IMR-90 (cell line): Measurements from ENCODE around the gene CRISPLD2. TPM values are rescaled to one million over a fixed set of nuclear protein-coding genes. Genes with fewer than 3 reads are reported as not detected.

Experiments
- ATAC-seq: fragments of 200-7000 bp; cut with Tn5 transposase; 2 replicates; pipeline ENCODE4 v1.9.1; 2020; ENCODE audit warnings: low read depth, mild to moderate bottlenecking, moderate library complexity
- BruUV-seq: library from RNA; stranded (reverse); fragments of 400-500 nt; replicated peaks from 2 replicates; lab custom pipeline; 2021; lab: Mats Ljungman, UMichigan
- CTCF ChIA-PET: fragments of 300-600 bp; formaldehyde crosslinking; extraction: SDS; loops from one replicate; lab custom pipeline; 2021; ENCODE audit warnings: antibody characterized with exemption; lab: Yijun Ruan, JAX
- POLR2A ChIA-PET: fragments of 300-600 bp; sonication (Branson Sonifier 250); formaldehyde crosslinking; loops from one replicate; lab custom pipeline; 2022; ENCODE audit warnings: antibody characterized with exemption; ENCODE audit not compliant: unreplicated experiment; lab: Charles Lee
- DNase-seq: peaks from one replicate; pipeline ENCODE4 v3.0.0; 2013
- H2AFZ ChIP-seq: replicated peaks from 2 replicates; pipeline ENCODE3; 2013; ENCODE audit warnings: low read length, mild to moderate bottlenecking; ENCODE audit not compliant: poor library complexity
- H2AK5ac ChIP-seq: 2 replicates; pipeline ENCODE4 v1.6.1; 2013; ENCODE audit warnings: low read depth, low read length, inconsistent platforms
- H2AK9ac ChIP-seq: replicated peaks from 2 replicates; pipeline ENCODE3; 2013; ENCODE audit warnings: mild to moderate bottlenecking, low read depth, low read length, moderate library complexity; ENCODE audit not compliant: poor library complexity
- H2BK120ac ChIP-seq: 2 replicates; pipeline ENCODE4 v1.6.1; 2013; ENCODE audit warnings: low read depth, low read length, inconsistent platforms
- H2BK15ac ChIP-seq: 3 replicates; pipeline ENCODE4 v1.6.1; 2013; ENCODE audit warnings: low read depth, low read length, inconsistent platforms
- H2BK20ac ChIP-seq: 2 replicates; pipeline ENCODE4 v1.6.1; 2013; ENCODE audit warnings: low read depth, mild to moderate bottlenecking, inconsistent platforms, low read length, moderate library complexity
- H2BK5ac ChIP-seq: 2 replicates; pipeline ENCODE4 v1.6.1; 2013; ENCODE audit warnings: mild to moderate bottlenecking, low read depth, low read length, inconsistent platforms; ENCODE audit not compliant: poor library complexity, severe bottlenecking
- H3K14ac ChIP-seq: replicated peaks from 2 replicates; pipeline ENCODE4 v1.6.1; 2013; ENCODE audit warnings: low read depth, low read length, inconsistent platforms
- H3K18ac ChIP-seq: 2 replicates; pipeline ENCODE4 v1.6.1; 2013; ENCODE audit warnings: low read depth, low read length, control low read depth
- H3K23ac ChIP-seq: 2 replicates; pipeline ENCODE4 v1.6.1; 2013; ENCODE audit warnings: low read depth, low read length, inconsistent platforms
- H3K27ac ChIP-seq: 2 replicates; pipeline ENCODE4 v1.5.1; 2013; ENCODE audit warnings: mild to moderate bottlenecking, control low read depth, low read length; ENCODE audit not compliant: insufficient read depth
- H3K27me3 ChIP-seq: 2 replicates; pipeline ENCODE4 v1.6.1; 2013; ENCODE audit warnings: low read length; ENCODE audit not compliant: control insufficient read depth, insufficient read depth
- H3K36me3 ChIP-seq: 2 replicates; pipeline ENCODE4 v1.6.1; 2013; ENCODE audit warnings: low read length, mixed read lengths; ENCODE audit not compliant: control insufficient read depth, insufficient read depth
- H3K4ac ChIP-seq: 2 replicates; pipeline ENCODE4 v1.6.1; 2013; ENCODE audit warnings: low read depth, low read length, inconsistent platforms
- H3K4me1 ChIP-seq: 2 replicates; pipeline ENCODE4 v1.6.1; 2013; ENCODE audit warnings: low read length, mixed read lengths; ENCODE audit not compliant: control insufficient read depth, insufficient read depth
- H3K4me2 ChIP-seq: 2 replicates; pipeline ENCODE4 v1.6.1; 2013; ENCODE audit warnings: low read depth, mild to moderate bottlenecking, control low read depth, low read length, moderate library complexity
- H3K4me3 ChIP-seq: 2 replicates; pipeline ENCODE4 v1.5.1; 2013; ENCODE audit warnings: low read depth, mild to moderate bottlenecking, control low read depth, low read length, moderate library complexity; ENCODE audit not compliant: insufficient read depth
- H3K56ac ChIP-seq: 2 replicates; pipeline ENCODE4 v1.6.1; 2013; ENCODE audit warnings: low read length, inconsistent platforms; ENCODE audit not compliant: insufficient read depth; ENCODE audit errors: extremely low read depth
- H3K79me1 ChIP-seq, 2 experiments: 2 replicates each; pipeline ENCODE4 v1.6.1; 2013; ENCODE audit warnings: low read length in 2 of 2, inconsistent platforms in 1 of 2, low read depth in 1 of 2
- H3K9ac ChIP-seq: 2 replicates; pipeline ENCODE4 v1.6.1; 2013; ENCODE audit warnings: low read depth, low read length, control low read depth
- H3K9me1 ChIP-seq: 2 replicates; pipeline ENCODE4 v1.6.1; 2013; ENCODE audit warnings: low read length, inconsistent platforms; ENCODE audit not compliant: insufficient read depth
- H3K9me3 ChIP-seq: 2 replicates; pipeline ENCODE4 v1.6.1; 2013; ENCODE audit warnings: low read length; ENCODE audit not compliant: control insufficient read depth, insufficient read depth
- H4K20me1 ChIP-seq: 2 replicates; pipeline ENCODE4 v1.6.1; 2013; ENCODE audit warnings: low read length, inconsistent platforms; ENCODE audit not compliant: insufficient read depth
- H4K5ac ChIP-seq: 2 replicates; pipeline ENCODE4 v1.6.1; 2013; ENCODE audit warnings: mild to moderate bottlenecking, low read depth, low read length, control low read depth
- H4K8ac ChIP-seq, 2 experiments: 2 replicates each; pipeline ENCODE4 v1.6.1; 2013; ENCODE audit warnings: low read depth in 2 of 2, low read length in 2 of 2, control low read depth in 1 of 2, inconsistent platforms in 1 of 2
- H4K91ac ChIP-seq: 2 replicates; pipeline ENCODE4 v1.6.1; 2013; ENCODE audit warnings: low read depth, low read length, inconsistent platforms; ENCODE audit not compliant: insufficient read depth
- BHLHE40 ChIP-seq: fragments of 150-350 bp; IDR thresholded peaks from 2 replicates; pipeline ENCODE4 v1.6.1; 2016; ENCODE audit warnings: mild to moderate bottlenecking, low read depth, low read length
- CEBPB ChIP-seq: IDR thresholded peaks from 2 replicates; pipeline ENCODE4 v1.6.1; 2012; ENCODE audit warnings: low read depth, low read length, improper control_type of control experiment
- CHD1 ChIP-seq: IDR thresholded peaks from 2 replicates; pipeline ENCODE4 v1.6.1; 2012; ENCODE audit warnings: low read depth, low read length, improper control_type of control experiment
- ELK1 ChIP-seq: fragments of 150-350 bp; IDR thresholded peaks from 2 replicates; pipeline ENCODE4 v1.6.1; 2016; ENCODE audit warnings: low read depth, mild to moderate bottlenecking, low read length, moderate library complexity, borderline replicate concordance
- FOS ChIP-seq: fragments of 150-350 bp; IDR thresholded peaks from 2 replicates; pipeline ENCODE4 v1.6.1; 2016; ENCODE audit warnings: low read depth, low read length
- MAFK ChIP-seq: IDR thresholded peaks from 2 replicates; pipeline ENCODE4 v1.6.1; 2012; ENCODE audit warnings: low read depth, low read length, improper control_type of control experiment
- MXI1 ChIP-seq: IDR thresholded peaks from 2 replicates; pipeline ENCODE4 v1.6.1; 2012; ENCODE audit warnings: low read depth, mild to moderate bottlenecking, low read length, moderate library complexity, borderline replicate concordance
- POLR2A ChIP-seq: IDR thresholded peaks from 2 replicates; pipeline ENCODE4 v1.6.1; 2012; ENCODE audit warnings: mild to moderate bottlenecking, low read depth, low read length
- RAD21 ChIP-seq: IDR thresholded peaks from 2 replicates; pipeline ENCODE4 v1.6.1; 2012; ENCODE audit warnings: low read length, improper control_type of control experiment
- RCOR1 ChIP-seq: IDR thresholded peaks from 2 replicates; pipeline ENCODE4 v1.6.1; 2012; ENCODE audit warnings: mild to moderate bottlenecking, low read length, improper control_type of control experiment; ENCODE audit not compliant: insufficient replicate concordance
- RFX5 ChIP-seq: IDR thresholded peaks from 2 replicates; pipeline ENCODE4 v1.8.0; 2012; ENCODE audit warnings: low read depth, mild to moderate bottlenecking, low read length, moderate library complexity
- USF2 ChIP-seq: fragments of 150-350 bp; IDR thresholded peaks from 2 replicates; pipeline ENCODE4 v1.6.1; 2017; ENCODE audit warnings: mild to moderate bottlenecking, antibody characterized with exemption, low read length, low read depth
- WGBS, 2 experiments: methylation state at CpG; one replicate each; pipeline versions ENCODE4 v1.1.5 to v1.1.7; 2013; ENCODE audit warnings: missing lambda C conversion rate in 2 of 2; ENCODE audit not compliant: insufficient read length in 1 of 2; ENCODE audit errors: extremely low coverage in 2 of 2; 5-methylcytosine and 5-hydroxymethylcytosine counted together
- dilution Hi-C: fragments of 300-500 bp; cut with HindIII; formaldehyde crosslinking; loops from one replicate; pipeline ENCODE4 v1.14.3; 2018; ENCODE audit warnings: low sequenced_read_pairs; ENCODE audit not compliant: unreplicated experiment
- in situ Hi-C: fragments of 300-500 bp; cut with MboI; formaldehyde crosslinking; loops from 3 replicates; pipeline ENCODE4 v1.14.3; 2019; ENCODE audit warnings: low sequenced_read_pairs, inconsistent platforms, mixed read lengths
- intact Hi-C: fragments of 100-400 bp; cut with micrococcal nuclease; formaldehyde crosslinking; loops from 2 replicates; pipeline ENCODE4 v1.10.0; 2022
- polyA plus RNA-seq, 3 experiments: library from polyadenylated mRNA; depleted of rRNA; stranded (reverse); fragments of >200 nt; gene quantifications; 2 replicates each; pipeline ENCODE4 v1.2.3, GENCODE V29; 2012; ENCODE audit warnings: low replicate concordance in 1 of 3
- total RNA-seq: library from RNA; depleted of rRNA; stranded (reverse); fragments of >200 nt; gene quantifications from 2 replicates; pipeline ENCODE4 v1.2.3, GENCODE V29; 2012

The CRISPLD2 gene
- total and polyA plus RNA-seq, 2 of the 4 experiments (the other 2 are of a cell fraction), result 23.1 to 37.5 TPM

GRCh38 chr16:84775262-84775810 lies 44.4 kb upstream of the CRISPLD2 start:
- no TSS peak for BruUV-seq
- 0 out of 4 replicates have a peak overlapping the region, but pooled peaks of 1 of the 2 experiments have one; percentile 34 for H4K8ac ChIP-seq
- no peak overlapping the region for H3K4me3 ChIP-seq
- ATAC-seq (no peak), DNase-seq (no peak)
- peak overlapping the region; percentile 31 for H4K5ac ChIP-seq
- no peak overlapping the region for H2AFZ ChIP-seq
- POLR2A ChIA-PET, result no interaction called here
- in situ Hi-C loops, result no loop called here
- H3K9me1 ChIP-seq, result no peaks in the 10 kb centered on the region
- CTCF ChIA-PET, result interaction anchor here (0.6 kb wide), 1 partner anchor 311 kb away, joined by 3 read pairs; no protein-coding TSS in a partner anchor
- peak overlapping the region; percentile 35; the same call in 1 of the 3 replicates for H2BK15ac ChIP-seq
- TF ChIP-seq MAFK (no peak), POLR2A (no peak), CHD1 (no peak), RAD21 (no peak), BHLHE40 (no peak), CEBPB (no peak), MXI1 (no peak), RFX5 (no peak), RCOR1 (no peak), FOS (no peak), ELK1 (no peak), USF2 (no peak)
- H2BK5ac ChIP-seq, result peak overlapping the region; percentile 52
- H2AK5ac ChIP-seq, result peak overlapping the region; percentile 62
- H2AK9ac ChIP-seq, result peak overlapping the region; percentile 33
- intact Hi-C loops, result no loop called here
- peaks cover 54% of the 10 kb centered on the region for H3K36me3 ChIP-seq
- peak overlapping the region; percentile 73 for H3K18ac ChIP-seq
- H2BK20ac ChIP-seq, result peak overlapping the region; percentile 22; the same call in 1 of the 2 replicates
- no peak overlapping the region for H3K9ac ChIP-seq
- H3K9me3 ChIP-seq, result no peaks in the 10 kb centered on the region
- 0 out of 2 replicates have a peak overlapping the region, but pooled peaks have one; percentile 18 for H3K14ac ChIP-seq
- H2BK120ac ChIP-seq, result peak overlapping the region; percentile 35
- no peaks in the 10 kb centered on the region for H3K27me3 ChIP-seq
- 80% methylated on average over 3 of the region's 14 CpGs; no CpG with 5 or more reads in 1 of the 2 experiments for WGBS, 2 experiments
- peak overlapping the region; percentile 52 for H3K4ac ChIP-seq
- H4K91ac ChIP-seq, result peak overlapping the region; percentile 47; the same call in 1 of the 2 replicates
- H3K23ac ChIP-seq, result no peak overlapping the region
- peaks cover 6% of the 10 kb centered on the region for H3K4me1 ChIP-seq
- peak overlapping the region; percentile 72 for H3K27ac ChIP-seq
- H3K4me2 ChIP-seq, result no peak overlapping the region
- no peaks in the 10 kb centered on the region for H4K20me1 ChIP-seq
- peaks cover 16 to 52% of the 10 kb centered on the region in 2 experiments for H3K79me1 ChIP-seq
- no peak overlapping the region for H3K56ac ChIP-seq
- dilution Hi-C loops, result no loop called here
